NK-92 treated with Interleukin-12 subunit alpha and Interleukin-12 subunit beta, amount 100 ng/mL, for 24 hours (cell line): ENCODE measurements around the gene AQP7.
"Not testable (repeated sequence)": the region's sequence is repeated elsewhere in the genome, so short reads cannot be mapped to it uniquely, and the experiment has no call there.

Experiments used
- DNase-seq: peaks from one replicate; lab custom pipeline; 2025; lab: John Stamatoyannopoulos, UW

The AQP7 gene

DNA sequence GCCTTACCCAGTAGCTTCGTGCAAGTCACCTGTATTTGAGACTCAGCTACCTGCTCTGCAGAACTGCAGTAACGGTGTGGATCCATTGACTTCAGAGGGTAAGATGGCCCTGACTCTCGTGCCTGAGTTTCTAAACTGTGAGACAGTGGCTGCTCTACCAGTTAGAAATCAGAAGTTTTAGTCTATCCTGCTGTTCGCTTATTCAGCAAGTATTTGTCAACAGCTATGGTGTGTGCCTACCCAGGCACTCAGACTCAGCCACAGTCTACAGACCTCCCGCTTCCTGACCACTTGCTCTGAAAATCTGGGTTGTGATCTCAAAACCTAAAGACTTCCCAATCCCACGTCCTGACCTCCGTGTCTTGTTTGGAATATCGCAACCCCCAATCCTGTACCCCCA is 31.5 kb upstream of the AQP7 start:
- no peak for DNase-seq

DNA sequence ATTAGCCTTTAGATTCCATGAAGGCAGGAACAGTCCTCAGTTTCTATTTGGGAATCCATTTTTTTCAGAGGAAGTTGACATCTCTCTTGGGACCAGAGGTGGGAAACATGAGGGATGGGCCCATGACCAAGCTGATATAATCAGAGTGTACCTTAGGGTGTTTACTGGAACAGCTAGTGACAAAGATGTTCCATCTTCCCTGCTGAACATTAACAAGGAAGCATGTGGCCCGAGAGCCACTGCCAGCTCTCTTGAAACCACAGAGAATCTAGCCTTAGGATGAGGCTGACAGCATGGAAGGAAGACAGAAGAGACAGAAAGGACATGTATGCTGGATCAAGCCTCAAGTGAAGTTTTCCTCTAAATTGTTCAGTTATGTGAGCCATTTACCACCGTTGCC is 29.1 kb upstream of the AQP7 start:
- DNase-seq, result no peak

DNA sequence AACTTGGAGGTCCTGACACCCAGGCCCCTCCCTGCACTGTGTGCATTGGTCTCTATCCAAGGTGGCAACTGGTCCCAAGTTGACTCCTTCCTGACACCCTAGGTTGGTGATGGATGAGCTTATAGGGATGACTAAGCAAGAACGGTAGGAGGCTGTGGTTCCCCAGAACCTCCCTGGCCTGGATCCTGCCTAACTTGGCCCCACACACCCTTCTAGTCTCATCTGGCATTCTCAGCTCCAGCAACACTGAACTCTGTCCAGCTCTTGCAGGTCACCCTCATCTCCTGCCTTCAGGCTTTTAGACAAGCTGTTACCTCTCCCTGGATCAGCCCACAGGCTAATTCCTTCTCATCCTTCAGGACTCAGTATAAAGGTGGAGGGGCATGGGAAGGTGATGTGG is 28.6 kb upstream of the AQP7 start:
- DNase-seq, result no peak

DNA sequence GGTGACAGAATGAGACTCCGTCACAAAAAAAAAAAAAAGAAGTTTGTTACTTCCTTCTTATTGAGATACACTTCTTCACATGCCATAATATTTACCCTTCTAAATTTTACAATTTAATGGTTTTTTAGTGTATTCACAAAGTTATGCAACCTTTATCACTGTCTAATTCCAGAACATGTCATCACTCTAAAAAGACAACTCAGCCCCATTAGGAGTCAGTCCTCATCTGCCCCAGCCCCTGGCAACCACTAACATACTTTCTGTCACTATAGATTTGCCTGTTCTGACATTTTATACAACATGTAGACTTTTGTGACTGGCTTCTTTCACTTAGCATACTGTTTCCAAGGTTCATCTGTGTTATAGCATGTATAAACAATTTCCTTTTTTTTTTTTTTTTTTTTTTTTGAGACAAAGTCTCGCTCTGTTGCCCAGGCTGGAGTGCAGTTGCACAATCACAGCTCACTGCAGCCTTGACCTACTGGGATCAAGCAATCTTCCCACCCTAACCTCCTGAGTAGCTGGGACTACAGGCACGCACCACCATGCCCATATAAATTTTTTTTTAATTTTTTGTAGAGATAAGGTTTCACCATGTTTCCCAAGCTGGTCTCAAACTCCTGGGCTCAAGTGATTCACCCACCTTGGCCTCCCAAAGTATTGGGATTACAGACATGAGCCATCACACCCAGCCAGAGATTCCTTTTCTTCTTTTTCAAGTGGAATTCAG is 27.1 kb upstream of the AQP7 start:
- DNase-seq, result no peak

DNA sequence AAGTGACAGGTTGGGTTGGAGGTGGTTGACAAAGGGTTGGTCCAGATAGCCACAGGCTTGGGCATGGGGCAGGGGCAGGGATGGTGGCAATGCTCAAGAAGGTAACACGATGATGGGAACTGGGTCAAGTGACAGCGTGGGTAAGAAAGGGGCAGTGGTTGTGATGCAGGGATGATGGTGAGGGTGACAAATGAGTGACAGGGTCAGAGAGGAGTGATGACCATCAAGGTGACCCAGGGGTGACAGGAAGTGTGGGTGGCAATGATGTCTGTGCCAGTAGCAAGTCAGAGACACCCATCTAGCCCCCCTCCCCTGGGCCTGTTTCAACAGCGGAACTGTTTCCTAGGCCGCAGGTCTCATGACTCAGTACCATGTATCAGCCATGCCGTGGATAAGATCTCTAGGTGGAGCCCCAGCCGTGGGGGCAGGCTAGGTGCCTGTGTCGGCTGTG is 24.5 kb upstream of the AQP7 start:
- no peak for DNase-seq

DNA sequence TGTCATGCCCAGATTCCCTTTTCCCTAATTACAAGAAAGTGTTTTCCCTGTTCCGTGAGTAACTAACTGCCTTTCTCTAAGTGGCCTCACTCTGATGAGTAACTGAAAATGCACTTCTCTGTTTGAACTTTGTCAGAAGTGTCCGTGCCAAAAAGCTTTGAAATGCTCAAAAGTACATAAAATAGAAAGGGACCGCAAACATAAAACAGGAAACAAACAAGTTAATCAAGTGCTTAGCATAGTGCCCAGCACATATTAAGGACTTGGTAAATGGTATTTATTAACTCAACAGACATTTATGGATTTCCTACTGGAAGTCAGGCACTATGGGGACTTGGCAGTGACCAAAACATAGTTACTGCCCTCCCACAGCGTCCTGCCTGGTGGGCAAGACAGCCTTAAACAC is 22.8 kb upstream of the AQP7 start:
- DNase-seq, result no peak

DNA sequence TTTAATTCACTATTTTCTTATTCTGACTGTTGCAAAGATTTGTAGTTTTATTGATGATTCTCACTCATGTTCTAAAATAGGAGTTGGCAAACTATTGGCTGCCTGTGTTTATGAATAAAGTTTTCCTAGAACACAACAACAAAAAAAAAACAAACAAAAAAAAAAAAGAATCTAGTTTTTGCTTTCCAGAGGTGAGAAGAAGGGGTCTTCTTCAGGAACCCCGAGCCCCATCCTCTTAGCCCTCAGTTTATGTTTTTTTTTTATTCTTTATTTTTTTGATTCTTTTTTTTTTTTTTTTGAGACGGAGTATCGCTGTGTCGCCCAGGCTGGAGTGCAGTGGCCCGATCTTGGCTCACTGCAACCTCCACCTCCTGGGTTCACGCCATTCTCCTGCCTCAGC is 22.1 kb upstream of the AQP7 start:
- DNase-seq, result not testable (repeated sequence)

DNA sequence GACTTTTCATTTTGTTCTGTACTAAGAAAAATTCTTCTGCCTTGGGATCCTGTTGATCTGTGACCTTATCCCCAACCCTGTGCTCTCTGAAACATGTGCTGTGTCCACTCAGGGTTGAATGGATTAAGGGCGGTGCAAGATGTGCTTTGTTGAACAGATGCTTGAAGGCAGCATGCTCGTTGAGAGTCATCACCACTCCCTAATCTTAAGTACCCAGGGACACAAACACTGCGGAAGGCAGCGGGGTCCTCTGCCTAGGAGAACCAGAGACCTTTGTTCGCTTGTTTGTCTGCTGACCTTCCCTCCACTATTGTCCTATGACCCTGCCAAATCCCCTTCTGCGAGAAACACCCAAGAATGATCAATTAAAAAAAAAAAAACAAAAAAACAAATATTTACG is 21.7 kb upstream of the AQP7 start:
- not testable (repeated sequence) for DNase-seq

DNA sequence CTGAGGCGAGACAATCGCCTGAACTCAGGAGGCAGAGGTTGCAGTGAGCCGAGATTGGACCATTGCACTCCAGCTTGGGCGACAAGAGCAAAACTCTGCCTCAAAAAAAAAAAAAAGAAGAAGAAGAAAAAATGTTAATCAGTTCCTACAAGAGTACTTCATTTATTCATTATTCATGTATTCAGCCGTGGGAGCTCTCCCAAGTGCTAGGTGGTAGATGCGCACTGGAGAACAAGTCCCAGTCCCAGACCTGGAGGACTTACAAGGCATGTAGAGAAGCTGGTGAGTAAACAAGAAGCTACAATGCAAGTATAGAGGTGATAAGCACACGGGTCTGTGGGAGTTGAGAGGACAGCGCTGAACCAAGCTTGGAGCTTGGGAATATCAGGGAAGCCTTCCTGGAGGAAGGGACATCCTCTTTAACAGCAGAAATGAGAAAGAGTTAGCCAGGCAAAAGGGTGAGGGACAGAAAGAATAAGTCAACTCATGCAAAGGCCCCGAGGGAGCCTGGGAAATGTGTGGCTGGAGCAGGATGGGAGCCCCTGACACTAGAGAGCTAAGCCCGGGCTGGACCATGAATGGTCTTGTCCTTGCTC is 17.4 kb upstream of the AQP7 start:
- DNase-seq, result no peak

DNA sequence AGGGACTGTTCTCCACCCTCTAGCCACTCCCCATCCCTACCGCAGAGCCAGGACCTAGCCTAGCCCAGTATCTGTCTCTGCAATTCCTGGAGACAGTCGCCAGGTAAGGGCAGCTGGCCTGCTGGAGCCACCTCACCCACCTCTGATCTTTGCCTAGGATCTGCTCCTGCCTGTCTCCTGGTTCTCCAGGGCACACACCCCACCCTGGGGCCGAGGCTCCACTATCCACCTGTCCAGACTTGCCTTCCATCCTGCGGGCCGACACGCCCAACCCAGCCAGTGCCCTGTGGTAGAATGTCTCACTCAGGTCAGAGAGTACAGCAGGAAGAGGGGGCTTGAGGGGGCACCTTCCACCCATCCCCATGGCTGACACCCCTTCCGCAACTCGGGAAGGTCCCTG is 15.7 kb upstream of the AQP7 start:
- no peak for DNase-seq

DNA sequence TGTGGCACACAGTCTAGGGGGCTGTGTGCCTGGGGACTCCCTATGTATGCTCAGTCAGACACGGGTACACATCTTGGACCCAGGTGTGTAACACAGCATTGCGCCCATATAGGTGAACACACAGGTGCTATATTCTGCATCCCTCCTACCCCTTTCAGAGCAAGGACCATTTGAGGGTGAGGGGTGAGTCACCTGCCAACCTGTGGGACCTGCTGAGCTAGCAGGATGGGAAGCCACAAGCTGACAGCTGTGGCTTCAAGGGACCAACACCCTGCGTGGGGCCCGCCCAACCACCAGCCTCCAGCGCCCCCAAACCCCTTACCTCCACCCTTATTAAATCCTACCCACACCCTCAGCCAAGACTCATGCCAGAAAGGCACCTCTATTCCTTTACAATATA is 14.6 kb upstream of the AQP7 start:
- no peak for DNase-seq

DNA sequence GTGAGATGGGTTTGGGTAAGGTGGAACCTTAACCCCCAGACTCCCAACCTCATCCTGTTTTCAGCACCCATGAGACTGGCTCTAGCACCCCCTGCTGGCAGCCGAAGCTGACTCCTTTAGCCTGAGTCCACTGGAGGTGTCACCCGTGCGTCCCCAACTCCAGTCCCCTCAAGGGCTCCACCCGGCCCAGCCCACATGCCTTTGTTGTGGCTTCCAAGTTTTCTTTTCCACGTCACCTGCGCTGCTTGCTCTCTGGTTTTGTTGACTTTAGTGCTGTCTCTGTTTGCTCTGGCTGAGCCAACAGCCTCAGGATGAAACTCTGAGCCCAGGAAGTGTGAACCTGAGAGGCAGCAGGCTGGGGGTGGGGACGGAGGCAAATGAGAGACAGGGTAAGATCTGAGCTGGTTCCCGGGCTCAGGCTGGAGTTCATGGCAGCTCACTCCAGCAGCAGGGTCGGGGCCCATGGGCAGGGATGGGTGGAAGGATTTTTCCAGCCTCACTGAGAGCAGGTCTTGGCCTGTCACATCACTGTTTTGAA is 13.2 kb upstream of the AQP7 start:
- peak; percentile 19 for DNase-seq

DNA sequence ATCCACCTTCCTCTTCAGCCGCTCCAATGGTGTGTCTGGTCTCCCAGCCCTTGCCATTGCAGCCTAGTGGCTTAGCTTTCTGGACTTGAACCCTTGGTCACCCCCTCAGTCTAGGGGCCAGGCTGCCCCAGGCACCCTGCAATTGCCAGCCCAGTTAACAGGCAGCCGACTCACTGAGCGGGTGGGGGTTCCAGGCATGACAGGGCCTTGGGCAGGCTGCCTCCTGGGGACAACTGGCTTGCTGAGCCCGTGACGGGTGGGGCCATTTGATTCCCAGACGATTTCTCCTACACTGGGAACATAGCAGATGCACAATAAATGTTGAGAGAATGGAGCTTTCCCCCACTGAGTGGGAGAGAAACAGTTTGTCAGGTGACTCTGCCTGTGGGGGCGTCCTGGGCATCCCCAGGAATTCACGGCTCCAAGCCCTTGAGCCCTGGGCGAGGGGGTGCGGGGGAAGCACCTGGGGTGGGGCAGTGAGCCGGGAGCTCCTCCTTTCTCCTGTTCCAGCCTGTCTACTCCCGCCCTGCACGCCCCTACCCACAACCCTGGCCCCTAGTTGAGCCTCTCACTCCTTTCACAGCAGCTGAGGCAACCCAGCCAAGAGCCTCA is 12.6 kb upstream of the AQP7 start:
- no peak for DNase-seq

DNA sequence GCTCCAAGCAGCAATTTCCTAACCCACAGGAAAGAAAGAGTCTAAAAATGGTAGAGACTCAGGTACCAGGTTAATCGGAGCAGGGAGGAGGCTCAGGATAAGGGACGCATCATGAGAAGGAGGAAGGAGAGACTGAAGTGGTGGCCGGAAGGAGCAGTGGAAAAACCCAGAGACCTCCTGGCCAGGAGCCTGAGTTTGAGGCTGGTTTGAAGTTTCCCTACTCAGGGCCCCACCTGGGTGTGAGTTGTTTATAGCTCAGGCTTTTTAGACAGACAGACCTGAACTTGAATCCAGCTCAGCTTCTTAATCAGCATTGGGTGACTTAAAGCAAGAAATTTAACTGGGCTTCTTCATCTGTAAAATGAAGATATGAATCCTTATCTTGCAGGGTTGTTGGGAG is 11.9 kb upstream of the AQP7 start:
- DNase-seq, result no peak

DNA sequence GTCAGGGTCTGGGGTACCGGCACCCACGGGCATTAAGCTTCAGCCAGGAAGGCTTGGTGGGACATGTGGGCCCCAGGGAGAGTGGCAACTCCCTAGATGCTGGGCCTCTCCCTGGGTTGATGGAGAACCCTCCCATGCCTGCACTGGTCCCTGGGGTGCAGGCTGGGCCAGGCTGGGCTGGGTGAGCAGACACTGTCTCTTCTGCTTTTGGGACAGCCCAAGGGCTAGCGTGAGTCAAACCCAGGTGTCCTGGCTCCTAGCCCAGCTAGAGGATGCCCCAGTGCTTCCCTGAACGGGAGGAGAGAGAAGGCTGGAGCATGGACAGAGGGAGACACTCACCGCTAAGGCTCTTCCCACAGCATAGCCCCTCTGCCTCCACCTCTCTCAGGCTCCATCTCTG is 5.7 kb upstream of the AQP7 start:
- DNase-seq, result no peak

DNA sequence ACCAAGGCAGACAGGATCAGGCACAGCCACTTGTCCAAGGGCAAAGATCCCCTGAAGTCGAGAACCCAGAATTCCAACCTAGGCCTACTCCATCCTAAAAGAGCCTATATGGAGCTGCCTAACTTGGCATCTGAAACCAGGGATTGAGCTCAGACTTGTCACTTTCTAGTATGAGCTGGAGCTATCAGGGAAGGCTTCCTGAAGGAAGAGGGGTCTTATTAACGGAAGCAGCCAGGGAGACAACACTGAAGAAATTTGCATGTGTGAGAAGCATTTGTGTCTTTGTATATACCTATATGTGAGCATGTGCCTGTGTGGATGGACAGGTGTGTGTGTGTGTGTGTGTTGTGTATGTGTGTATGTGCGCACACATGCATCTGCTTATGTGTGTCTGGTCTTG is 4.7 kb upstream of the AQP7 start:
- DNase-seq, result no peak

DNA sequence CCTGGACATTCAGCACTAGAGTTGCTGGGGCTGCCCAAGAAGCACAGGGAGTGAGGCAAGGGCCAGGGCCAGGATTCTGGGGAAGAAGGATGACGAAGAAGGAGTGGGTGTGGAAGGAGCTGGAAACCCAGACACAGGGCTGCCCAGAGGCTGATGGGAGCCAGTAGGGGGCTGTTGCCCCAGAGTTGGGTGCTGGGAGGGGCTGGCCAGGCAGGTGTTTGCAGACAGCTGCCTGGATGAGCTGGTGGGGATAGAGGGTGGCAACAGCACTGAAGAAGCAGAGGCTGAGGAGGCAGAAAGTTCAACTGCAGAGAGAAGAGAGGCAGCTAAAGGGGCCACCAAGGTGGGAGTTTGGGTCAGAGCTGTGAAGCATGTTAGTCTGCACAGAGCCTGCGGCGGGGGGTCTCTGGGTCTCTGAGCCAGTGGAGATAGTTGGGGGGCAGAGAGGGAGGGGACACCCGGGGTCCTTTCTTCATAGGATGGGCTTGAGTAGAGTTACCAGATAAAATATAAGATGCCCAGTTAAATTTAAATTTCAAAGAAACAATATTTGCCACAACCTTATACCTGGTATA is 2.5 kb upstream of the AQP7 start:
- DNase-seq, result no peak

DNA sequence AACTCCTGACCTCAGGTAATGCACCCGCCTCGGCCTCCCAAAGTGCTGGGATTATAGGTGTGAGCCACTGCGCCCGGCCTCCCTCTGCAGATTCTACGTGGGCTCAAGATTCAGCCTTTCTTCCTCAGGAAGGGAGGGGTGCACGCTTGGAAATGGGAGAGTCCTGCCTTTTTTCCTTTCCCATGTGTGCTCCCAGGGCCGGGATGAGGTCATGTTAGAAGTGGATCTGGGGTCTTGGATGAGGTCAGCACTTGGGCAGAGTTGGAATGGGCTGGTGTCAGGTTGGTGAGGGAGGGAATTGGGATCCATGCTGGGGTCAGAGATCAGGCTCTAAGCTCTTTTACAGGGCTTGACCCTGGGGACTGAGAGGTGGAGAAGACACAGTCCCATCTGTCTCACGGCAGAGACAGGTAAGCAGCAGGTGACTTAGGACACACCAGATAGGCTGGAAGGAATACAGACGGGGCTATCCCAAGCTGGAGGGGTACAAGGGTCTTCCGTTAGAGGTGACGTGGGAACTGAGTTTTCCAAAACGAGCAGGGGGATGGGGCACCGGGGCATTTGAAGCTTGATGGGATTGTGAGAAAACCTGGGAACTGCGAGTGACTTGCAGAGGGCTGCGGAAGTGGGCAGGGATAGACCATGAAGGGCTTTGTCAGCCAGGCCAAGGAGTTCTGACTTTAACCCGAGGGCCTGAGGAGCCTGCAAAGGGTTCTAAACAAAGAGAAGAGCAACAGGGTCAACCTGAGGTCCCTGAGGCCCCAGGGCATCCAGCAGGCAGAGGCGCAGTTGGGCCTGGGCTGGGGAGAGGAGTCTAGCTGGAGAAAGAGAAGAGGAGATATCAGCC is 1.8 kb upstream of the AQP7 start:
- DNase-seq, result no peak

DNA sequence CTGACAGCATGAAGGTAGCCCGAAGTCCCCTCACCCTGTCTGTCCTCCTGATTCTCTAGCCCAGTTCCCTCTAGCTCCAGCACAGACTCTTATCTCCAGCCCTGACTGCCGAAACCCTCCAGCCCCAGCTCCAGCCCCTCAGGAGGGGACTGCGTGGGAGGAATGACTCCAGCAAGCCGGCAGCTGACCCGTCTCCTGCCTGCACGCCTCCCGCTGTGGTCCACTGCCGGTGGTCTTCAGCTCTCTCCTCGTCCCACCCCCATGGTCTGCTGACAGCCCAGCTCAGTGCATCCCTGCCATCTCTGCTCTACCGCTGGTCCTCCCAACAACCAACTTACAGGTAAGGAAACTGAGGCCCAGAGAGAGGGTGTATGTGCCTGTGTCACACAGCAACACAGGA is 559 bp downstream of the AQP7 start:
- not testable (repeated sequence) for DNase-seq

DNA sequence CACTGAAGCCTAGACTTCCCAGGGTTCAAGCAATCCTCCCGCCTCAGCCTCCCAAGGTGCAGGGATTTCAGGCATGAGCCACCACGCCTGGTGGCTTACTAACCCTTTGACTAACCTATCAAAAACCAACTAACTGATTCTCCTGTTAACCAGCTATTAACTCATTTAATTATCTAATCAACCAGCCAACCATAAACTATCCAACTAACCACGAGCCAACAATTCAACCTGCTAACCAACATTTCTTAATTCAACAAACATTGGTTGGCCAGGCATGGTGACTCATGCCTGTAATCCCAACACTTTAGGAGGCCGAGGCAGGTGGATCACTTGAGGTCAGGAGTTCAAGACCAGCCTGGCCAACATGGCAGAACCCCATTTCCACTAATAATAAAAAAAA is 3.3 kb downstream of the AQP7 start:
- not testable (repeated sequence) for DNase-seq

DNA sequence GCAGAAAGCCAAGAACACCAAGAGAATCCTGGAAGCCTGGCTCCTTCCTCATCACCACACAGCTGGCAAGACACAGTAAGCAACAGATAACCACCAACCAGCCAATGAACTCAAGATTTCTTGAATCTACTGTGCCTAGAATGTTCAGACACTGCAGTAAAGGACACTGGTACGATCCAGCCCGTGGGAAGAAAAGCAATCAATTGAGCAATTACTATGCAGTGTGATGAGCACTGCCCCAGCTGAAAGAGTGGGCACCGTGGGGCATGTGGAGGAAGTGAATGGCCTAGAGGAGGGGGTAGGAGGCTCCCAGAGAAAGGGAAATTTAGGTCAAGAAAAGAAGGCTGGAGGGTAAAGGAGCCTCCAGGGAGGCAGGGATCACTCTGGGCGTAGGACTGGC is 4.6 kb downstream of the AQP7 start:
- not testable (repeated sequence) for DNase-seq
